HUES64 (cell line): ENCODE measurements around the gene CAPN9.

Experiments used
- H3K27ac ChIP-seq: 2 replicates; pipeline ENCODE4 v1.7.0; 2013; ENCODE audit warnings: low read depth, low read length, inconsistent platforms
- H3K27me3 ChIP-seq: 2 replicates; pipeline ENCODE4 v1.6.1; 2013; ENCODE audit warnings: mild to moderate bottlenecking, low read length; ENCODE audit not compliant: insufficient read depth
- H3K36me3 ChIP-seq: 2 replicates; pipeline ENCODE4 v1.6.1; 2013; ENCODE audit warnings: mild to moderate bottlenecking, low read length; ENCODE audit not compliant: insufficient read depth
- H3K4me1 ChIP-seq: 2 replicates; pipeline ENCODE4 v1.6.1; 2013; ENCODE audit warnings: mild to moderate bottlenecking, low read length, moderate library complexity; ENCODE audit not compliant: insufficient read depth
- H3K4me3 ChIP-seq: 2 replicates; pipeline ENCODE4 v1.5.1; 2013; ENCODE audit warnings: mild to moderate bottlenecking, low read length, moderate library complexity
- H3K9ac ChIP-seq: 2 replicates; pipeline ENCODE4 v1.6.1; 2013; ENCODE audit warnings: mild to moderate bottlenecking, low read depth, low read length
- H3K9me3 ChIP-seq: 2 replicates; pipeline ENCODE4 v1.6.1; 2013; ENCODE audit warnings: low read depth, low read length; ENCODE audit not compliant: insufficient read depth
- WGBS: fragments of 150-250, 120-280 bp; methylation state at CpG from one replicate; pipeline ENCODE4 v1.1.7; 2013; ENCODE audit warnings: missing lambda C conversion rate; 5-methylcytosine and 5-hydroxymethylcytosine counted together

Gene CAPN9

DNA sequence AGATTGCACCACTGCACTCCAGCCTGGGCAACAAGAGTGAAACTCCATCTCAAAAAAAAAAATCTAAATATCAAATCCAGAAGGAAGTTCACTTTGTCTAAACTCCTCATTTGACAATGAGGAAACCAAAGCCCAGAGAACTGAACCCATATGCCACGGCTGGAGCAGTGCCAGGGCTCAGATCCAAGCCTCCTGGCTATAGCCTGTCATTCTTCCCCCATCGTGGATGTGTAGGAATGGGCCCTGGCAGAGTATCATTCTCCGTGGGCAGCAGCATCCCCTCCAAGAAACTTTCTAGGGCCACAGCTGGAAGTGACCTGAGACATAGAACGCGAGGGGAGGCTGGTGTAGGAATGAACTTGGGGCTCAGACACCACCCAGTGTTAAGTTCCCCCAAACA lies 47.2 kb downstream of the CAPN9 start:
- Histone ChIP-seq H3K36me3 (no peaks in the 10 kb centered on the region), H3K9me3 (no peaks in the 10 kb centered on the region), H3K4me1 (no peaks in the 10 kb centered on the region), H3K9ac (no peak overlapping the region), H3K4me3 (no peak overlapping the region), H3K27ac (no peak overlapping the region), H3K27me3 (peaks cover 40% of the 10 kb centered on the region)
- 87% methylated on average over 5 of the region's 5 CpGs for WGBS

DNA sequence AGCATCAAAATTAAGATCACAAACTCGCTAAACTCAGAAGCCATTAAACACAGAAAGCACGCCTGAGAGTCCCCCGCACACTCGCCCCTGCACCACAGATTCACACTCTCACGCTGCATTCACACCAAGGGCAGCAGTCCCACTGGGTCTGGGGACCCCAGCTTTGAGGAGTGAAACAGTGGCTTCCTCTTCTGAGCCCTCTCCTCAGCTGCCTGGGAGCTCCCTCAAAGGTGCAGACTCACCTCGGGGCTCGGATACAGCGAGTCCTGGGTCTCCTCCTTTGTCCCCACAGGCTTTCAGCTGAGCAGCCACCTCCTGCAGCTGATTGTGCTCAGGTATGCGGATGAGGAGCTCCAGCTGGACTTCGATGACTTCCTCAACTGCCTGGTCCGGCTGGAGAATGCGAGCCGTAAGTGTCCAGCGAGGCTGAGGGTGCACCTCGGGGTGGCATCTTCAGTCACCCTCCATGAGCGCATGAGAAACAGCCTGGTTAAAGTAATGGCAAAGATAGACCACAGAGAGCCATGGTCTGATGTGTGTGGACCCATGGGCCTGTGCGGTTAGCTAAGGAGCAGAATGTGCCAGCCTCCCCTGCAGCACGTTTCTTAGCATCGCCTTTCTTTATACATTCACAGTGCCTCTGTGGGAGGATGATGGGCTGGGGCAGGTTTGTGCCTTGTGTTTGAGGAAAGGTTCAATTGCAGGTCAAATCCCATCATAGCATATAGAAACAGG lies 47.9 kb downstream of the CAPN9 start:
- H3K27me3 ChIP-seq, result peaks cover 34% of the 10 kb centered on the region
- no peak overlapping the region for H3K27ac ChIP-seq
- no peaks in the 10 kb centered on the region for H3K4me1 ChIP-seq
- no peaks in the 10 kb centered on the region for H3K36me3 ChIP-seq
- no peak overlapping the region for H3K9ac ChIP-seq
- H3K9me3 ChIP-seq, result no peaks in the 10 kb centered on the region
- H3K4me3 ChIP-seq, result no peak overlapping the region
- 89% methylated on average over 17 of the region's 19 CpGs for WGBS

DNA sequence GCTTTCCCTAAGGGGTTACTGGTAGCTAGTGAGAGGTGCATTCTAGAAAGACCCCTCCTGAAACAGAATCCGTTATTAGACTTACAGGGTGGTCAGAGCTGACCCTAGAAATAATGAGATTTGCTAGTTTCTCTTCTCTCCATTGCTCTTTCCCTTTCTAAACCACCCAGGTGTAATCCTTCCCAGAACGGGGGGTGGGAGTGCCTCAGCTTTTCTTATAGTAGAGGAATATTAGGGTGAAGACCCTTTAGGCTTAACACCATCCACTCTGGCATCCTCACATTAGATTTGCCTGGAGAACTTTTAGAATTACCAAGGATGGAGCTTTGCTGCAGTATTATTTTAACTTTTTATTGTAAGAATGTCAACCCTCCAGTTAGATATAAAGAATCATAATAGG lies 49.4 kb downstream of the CAPN9 start:
- Histone ChIP-seq H3K27ac (no peak overlapping the region), H3K9ac (no peak overlapping the region), H3K27me3 (peaks cover 24% of the 10 kb centered on the region), H3K9me3 (no peaks in the 10 kb centered on the region), H3K4me3 (no peak overlapping the region), H3K4me1 (no peaks in the 10 kb centered on the region), H3K36me3 (no peaks in the 10 kb centered on the region)
- 88% methylated on average over 1 of the region's 2 CpGs for WGBS

DNA sequence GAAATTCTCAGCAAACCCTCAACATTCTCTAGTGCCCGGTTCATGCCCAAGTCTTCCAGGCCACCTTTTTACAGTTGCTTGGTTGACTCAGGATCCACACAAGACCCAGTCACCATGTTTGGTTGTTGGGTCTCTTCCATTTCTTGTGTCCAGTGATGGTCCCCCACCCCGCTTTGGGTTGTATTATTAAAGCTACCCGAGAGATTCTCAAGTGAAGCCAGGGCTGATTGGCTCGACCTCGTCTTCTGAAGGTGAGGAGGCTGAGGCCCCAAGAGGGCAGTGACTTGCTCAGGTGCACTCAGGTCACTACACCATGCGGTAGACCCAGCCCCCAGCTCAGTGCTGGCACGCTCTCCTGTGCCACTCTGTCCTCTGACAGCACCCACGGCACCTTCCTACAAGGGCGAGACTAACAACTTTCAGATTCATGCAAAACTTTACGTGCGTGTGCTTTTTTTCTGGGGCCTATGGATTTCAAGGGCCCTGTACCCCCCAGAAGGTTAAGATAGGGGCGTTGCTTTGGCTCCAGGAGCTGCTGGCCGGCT lies 50.3 kb downstream of the CAPN9 start:
- H3K4me3 ChIP-seq, result no peak overlapping the region
- WGBS, result 83% methylated on average over 13 of the region's 13 CpGs

DNA sequence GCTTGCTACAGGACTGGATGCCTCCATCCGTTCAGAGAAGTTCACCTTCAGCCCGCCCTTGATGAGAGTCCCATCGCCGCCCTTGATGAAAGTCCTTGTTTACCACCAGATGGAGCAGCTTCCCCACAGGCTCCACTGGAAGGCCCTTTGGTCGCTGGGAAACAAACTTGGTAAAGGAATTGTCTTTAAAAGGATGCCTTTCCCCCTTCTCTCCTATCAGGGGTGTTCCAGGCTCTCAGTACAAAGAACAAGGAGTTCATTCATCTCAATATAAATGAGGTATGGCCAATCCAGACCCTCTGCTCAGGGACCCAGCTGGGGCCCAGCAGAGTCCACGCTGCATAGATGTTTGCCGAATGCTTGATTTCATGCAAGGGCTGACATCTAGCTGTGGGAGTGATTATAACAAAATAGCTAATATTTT lies 50.8 kb downstream of the CAPN9 start:
- peaks cover 17% of the 10 kb centered on the region for H3K27me3 ChIP-seq
- H3K9me3 ChIP-seq, result no peaks in the 10 kb centered on the region
- H3K9ac ChIP-seq, result no peak overlapping the region
- H3K27ac ChIP-seq, result no peak overlapping the region
- no peak overlapping the region for H3K4me3 ChIP-seq
- no peaks in the 10 kb centered on the region for H3K4me1 ChIP-seq
- no peaks in the 10 kb centered on the region for H3K36me3 ChIP-seq
- 30% methylated on average over 7 of the region's 7 CpGs for WGBS

More for the DNA sequence above, 50.3 kb downstream of the CAPN9 start:
- Histone ChIP-seq H3K27ac (no peak overlapping the region), H3K4me1 (no peaks in the 10 kb centered on the region), H3K9me3 (no peaks in the 10 kb centered on the region), H3K9ac (no peak overlapping the region), H3K36me3 (no peaks in the 10 kb centered on the region), H3K27me3 (peaks cover 17% of the 10 kb centered on the region)

DNA sequence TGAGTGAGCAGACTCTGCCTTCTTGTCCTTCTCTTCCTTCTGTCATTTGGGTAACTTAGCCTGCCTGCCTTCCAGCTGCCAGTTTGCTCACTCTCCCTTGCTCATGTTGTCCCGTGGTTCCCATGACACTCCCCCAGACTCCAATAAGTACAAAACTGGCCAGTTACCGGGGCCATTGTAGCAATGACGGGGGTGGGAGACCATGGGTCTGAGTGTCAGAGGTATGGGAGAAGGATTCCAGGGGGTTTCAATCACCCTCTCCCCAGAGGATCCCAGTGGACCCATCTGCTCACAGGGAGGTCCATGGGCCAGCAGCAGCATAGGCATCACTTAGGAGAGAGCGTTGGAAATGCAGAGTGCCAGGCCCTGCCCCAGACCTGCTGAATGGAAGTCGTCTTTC lies 51.3 kb downstream of the CAPN9 start:
- Histone ChIP-seq H3K4me3 (no peak overlapping the region), H3K9ac (no peak overlapping the region), H3K4me1 (no peaks in the 10 kb centered on the region), H3K27me3 (peaks cover 17% of the 10 kb centered on the region), H3K27ac (no peak overlapping the region), H3K9me3 (no peaks in the 10 kb centered on the region), H3K36me3 (no peaks in the 10 kb centered on the region)
- 93% methylated on average over 3 of the region's 5 CpGs for WGBS

DNA sequence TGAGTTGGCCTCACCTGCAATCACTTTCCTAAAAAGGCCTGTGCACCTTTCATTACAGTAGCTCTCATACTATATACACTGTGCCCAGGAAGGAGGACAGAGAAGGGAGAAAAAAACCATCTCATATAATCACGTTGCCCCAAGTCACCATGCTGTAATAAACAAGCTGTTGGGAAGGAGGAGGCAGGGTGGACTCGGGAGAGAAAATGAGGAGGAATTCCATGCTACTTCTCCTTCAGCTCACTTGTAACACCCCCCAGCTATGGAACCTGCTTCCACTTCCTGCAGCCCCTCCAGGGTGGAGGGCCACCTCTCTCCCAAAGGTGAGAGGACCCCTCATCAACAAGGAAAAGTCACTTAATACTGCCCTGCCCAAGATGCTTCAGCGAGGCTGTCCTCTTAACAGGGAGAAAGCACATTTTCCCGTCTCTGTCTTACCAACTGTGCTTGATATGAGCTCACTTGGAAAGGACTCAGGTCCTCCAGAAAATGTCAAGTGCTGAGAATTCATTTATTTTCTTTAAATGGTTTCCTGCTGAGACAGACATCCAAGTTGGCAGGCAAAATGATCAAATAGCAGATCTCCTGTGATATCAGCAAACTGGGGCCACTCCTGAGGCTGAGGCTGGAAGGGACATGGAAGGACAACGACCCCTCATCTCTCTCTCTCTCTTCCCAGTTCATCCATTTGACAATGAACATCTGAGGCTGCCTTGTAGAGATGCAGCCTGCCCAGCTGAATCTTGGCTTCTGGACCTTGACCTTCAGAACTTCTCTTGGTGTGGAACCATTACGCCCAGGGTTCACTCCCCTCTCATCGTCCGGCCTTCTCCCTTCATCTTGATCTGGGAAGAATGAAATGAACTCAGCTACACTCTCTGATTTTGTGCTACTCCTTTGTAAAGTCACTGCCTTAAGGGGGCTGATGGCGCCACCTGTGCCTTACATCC lies 54.0 kb downstream of the CAPN9 start:
- 90% methylated on average over 7 of the region's 9 CpGs for WGBS

DNA sequence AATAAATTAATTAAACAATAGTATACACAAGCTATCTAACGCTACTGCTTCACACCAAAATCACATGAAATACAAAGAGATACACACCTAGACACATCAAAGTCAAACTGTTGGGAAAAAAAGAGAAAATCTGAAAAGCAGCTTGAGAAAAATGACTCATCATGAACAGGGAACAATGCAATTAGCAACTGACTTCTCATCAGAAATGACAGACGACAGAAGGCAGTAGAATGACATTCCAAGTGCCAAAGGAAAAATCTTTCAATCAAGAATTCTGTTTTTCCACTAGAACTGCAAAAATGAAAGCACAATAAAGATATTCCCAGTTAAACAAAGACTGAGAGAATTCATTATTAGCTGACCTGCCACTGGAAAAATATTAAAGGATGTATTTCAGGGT lies 57.2 kb downstream of the CAPN9 start:
- H3K27ac ChIP-seq, result no peak overlapping the region
- 83% methylated on average over 2 of the region's 2 CpGs for WGBS
- H3K27me3 ChIP-seq, result no peaks in the 10 kb centered on the region
- no peaks in the 10 kb centered on the region for H3K9me3 ChIP-seq
- no peak overlapping the region for H3K4me3 ChIP-seq
- H3K9ac ChIP-seq, result no peak overlapping the region
- no peaks in the 10 kb centered on the region for H3K36me3 ChIP-seq
- H3K4me1 ChIP-seq, result no peaks in the 10 kb centered on the region

More for the DNA sequence above, 54.0 kb downstream of the CAPN9 start:
- H3K9ac ChIP-seq, result no peak overlapping the region
- H3K4me3 ChIP-seq, result no peak overlapping the region
- H3K9me3 ChIP-seq, result no peaks in the 10 kb centered on the region
- H3K4me1 ChIP-seq, result no peaks in the 10 kb centered on the region
- H3K36me3 ChIP-seq, result no peaks in the 10 kb centered on the region
- no peak overlapping the region for H3K27ac ChIP-seq
- H3K27me3 ChIP-seq, result peaks cover 14% of the 10 kb centered on the region

DNA sequence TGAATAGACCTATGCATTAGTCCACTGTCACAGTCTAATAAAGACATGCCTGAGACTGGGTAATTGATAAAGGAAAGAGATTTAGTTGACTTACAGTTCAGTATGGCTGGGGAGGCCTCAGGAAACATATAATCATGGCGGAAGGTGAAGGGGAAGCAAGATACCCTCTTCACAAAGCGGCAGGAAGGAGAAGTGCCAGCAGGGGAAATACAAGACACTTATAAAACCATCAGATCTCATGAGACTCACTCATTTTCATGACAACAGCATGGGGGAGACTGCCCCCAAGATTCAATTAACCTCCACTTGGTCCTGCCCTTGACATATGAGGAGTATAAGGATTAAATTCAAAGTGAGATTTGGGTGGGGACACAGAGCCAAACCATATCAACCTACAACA lies 59.4 kb downstream of the CAPN9 start:
- Histone ChIP-seq H3K27me3 (no peaks in the 10 kb centered on the region), H3K4me1 (no peaks in the 10 kb centered on the region), H3K9me3 (no peaks in the 10 kb centered on the region), H3K9ac (no peak overlapping the region), H3K36me3 (no peaks in the 10 kb centered on the region), H3K27ac (no peak overlapping the region), H3K4me3 (no peak overlapping the region)
- WGBS, result 94% methylated on average over 2 of the region's 2 CpGs

DNA sequence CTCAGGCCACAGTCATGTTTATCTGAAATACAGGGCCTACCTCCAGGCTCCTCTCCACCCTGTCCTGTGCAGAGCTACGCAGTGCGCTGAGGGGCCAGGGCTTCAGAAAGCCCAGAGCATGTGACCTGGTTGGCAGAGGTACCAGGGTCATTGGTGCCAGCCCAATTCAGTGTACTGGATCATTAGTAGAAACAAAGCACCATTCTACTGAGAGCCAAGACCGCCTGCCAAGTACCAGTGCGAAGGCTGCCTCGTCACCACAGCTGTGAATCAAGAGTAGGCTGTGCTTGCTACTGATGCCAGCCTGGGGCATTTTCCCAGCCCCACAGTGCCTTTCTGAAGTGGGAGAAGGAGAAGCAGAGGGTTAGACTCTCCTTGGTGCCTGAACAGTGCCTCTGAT lies 59.8 kb downstream of the CAPN9 start:
- Histone ChIP-seq H3K4me1 (no peaks in the 10 kb centered on the region), H3K36me3 (no peaks in the 10 kb centered on the region), H3K9me3 (no peaks in the 10 kb centered on the region), H3K4me3 (no peak overlapping the region), H3K27ac (no peak overlapping the region), H3K9ac (no peak overlapping the region), H3K27me3 (no peaks in the 10 kb centered on the region)
- WGBS, result 97% methylated on average over 5 of the region's 5 CpGs
